CD4-positive, alpha-beta memory T cell (primary cell): Measurements from ENCODE around the gene AMN. TPM values are rescaled to one million over a fixed set of nuclear protein-coding genes. Genes with fewer than 3 reads are reported as not detected.

Experiments
- CTCF ChIA-PET: fragments of 350-600 bp; sonication (Branson Sonifier 250); formaldehyde crosslinking; loops from one replicate; lab custom pipeline; 2021; ENCODE audit warnings: inconsistent platforms; ENCODE audit not compliant: partially characterized antibody; lab: Charles Lee
- POLR2A ChIA-PET: fragments of 350-600 bp; sonication (Branson Sonifier 250); formaldehyde crosslinking; loops from one replicate; lab custom pipeline; 2021; ENCODE audit not compliant: partially characterized antibody; lab: Charles Lee
- DNase-seq, 5 donors: peaks; one replicate each; pipeline versions ENCODE4 v3.0.0 to v3.0.0-alpha.2; 2020 to 2022; ENCODE audit warnings: mixed read lengths in 1 of 5
- H3K27ac ChIP-seq: one replicate; pipeline ENCODE4 v1.7.0; 2013; ENCODE audit warnings: low read depth, low read length
- H3K27me3 ChIP-seq: 2 replicates; pipeline ENCODE4 v1.7.0; 2013; ENCODE audit warnings: mild to moderate bottlenecking, low read length, moderate library complexity; ENCODE audit not compliant: insufficient read depth
- H3K36me3 ChIP-seq: 2 replicates; pipeline ENCODE4 v1.7.0; 2013; ENCODE audit warnings: mild to moderate bottlenecking, low read length, moderate library complexity; ENCODE audit not compliant: insufficient read depth
- H3K4me1 ChIP-seq: 2 replicates; pipeline ENCODE4 v1.7.0; 2013; ENCODE audit warnings: mild to moderate bottlenecking, low read length, moderate library complexity; ENCODE audit not compliant: insufficient read depth
- H3K4me3 ChIP-seq, 2 donors: one replicate each; pipeline ENCODE4 v1.7.0; 2013; ENCODE audit warnings: low read length in 2 of 2, mild to moderate bottlenecking in 1 of 2
- H3K9me3 ChIP-seq, 2 donors: one replicate each; pipeline ENCODE4 v1.7.0; 2013; ENCODE audit warnings: low read length in 2 of 2, control low read depth in 1 of 2; ENCODE audit not compliant: control insufficient read depth in 1 of 2
- H3K27ac Mint-ChIP-seq, 7 donors: one replicate each; pipeline ENCODE4 v1.8.0; 2020 to 2021; ENCODE audit warnings: mixed read lengths in 7 of 7, mild to moderate bottlenecking in 6 of 7, inconsistent platforms in 3 of 7, moderate library complexity in 3 of 7
- H3K27me3 Mint-ChIP-seq, 2 donors: one replicate each; pipeline ENCODE4 v1.8.0; 2020 to 2021; ENCODE audit warnings: mixed read lengths in 2 of 2
- H3K36me3 Mint-ChIP-seq, 2 donors: one replicate each; pipeline ENCODE4 v1.8.0; 2020 to 2021; ENCODE audit warnings: mixed read lengths in 2 of 2, inconsistent platforms in 1 of 2, mild to moderate bottlenecking in 1 of 2
- H3K4me1 Mint-ChIP-seq, 4 donors: one replicate each; pipeline ENCODE4 v1.8.0; 2020 to 2021; ENCODE audit warnings: mixed read lengths in 4 of 4, mild to moderate bottlenecking in 1 of 4
- H3K4me3 Mint-ChIP-seq, 8 donors: one replicate each; pipeline ENCODE4 v1.8.0; 2020 to 2021; ENCODE audit warnings: mixed read lengths in 8 of 8, mild to moderate bottlenecking in 7 of 8, moderate library complexity in 6 of 8, inconsistent platforms in 3 of 8
- H3K9me3 Mint-ChIP-seq, 8 donors: one replicate each; pipeline ENCODE4 v1.8.0; 2020 to 2021; ENCODE audit warnings: mixed read lengths in 8 of 8, mild to moderate bottlenecking in 5 of 8, inconsistent platforms in 3 of 8, moderate library complexity in 1 of 8
- intact Hi-C: fragments of 100-400 bp; cut with micrococcal nuclease; formaldehyde crosslinking; loops from one replicate; pipeline ENCODE4 v1.15.1; 2023
- polyA plus RNA-seq, 2 donors: library from polyadenylated mRNA; unstranded; fragments of 300-500 nt; fragmentation: Illumina TruSeq; gene quantifications; one replicate each; pipeline ENCODE4 v1.2.3, GENCODE V29; 2021
- total RNA-seq, 2 experiments: library from RNA; stranded (reverse); gene quantifications; one replicate each; pipeline ENCODE4 v1.2.3, GENCODE V29; 2021

Gene AMN
- total and polyA plus RNA-seq, 4 experiments from 2014 or later, result 0.77 to 7.1 (median 3.6) TPM

- Histone ChIP-seq H3K4me1 (no peaks in the 10 kb centered on the region), H3K27me3 (no peaks in the 10 kb centered on the region), H3K27ac (no peak overlapping the region), H3K9me3 (no peaks in the 10 kb centered on the region), H3K4me3 (no peak overlapping the region), H3K36me3 (no peaks in the 10 kb centered on the region)
- intact Hi-C loops, result no loop called here
- H3K4me1 Mint-ChIP-seq, result no peaks in the 10 kb centered on the region
- no peak overlapping the region for H3K4me3 Mint-ChIP-seq
- no peak for DNase-seq
- H3K9me3 Mint-ChIP-seq, result no peaks in the 10 kb centered on the region
- H3K36me3 Mint-ChIP-seq, result peaks cover 9 to 25% of the 10 kb centered on the region in 2 donors
- POLR2A ChIA-PET, result no interaction called here
- CTCF ChIA-PET, result interaction anchor here (1.9 kb wide), 1 partner anchor 10 kb away, joined by 4 read pairs; no protein-coding TSS in a partner anchor
- H3K27me3 Mint-ChIP-seq, result peaks cover 0 to 1% of the 10 kb centered on the region in 2 donors
- H3K27ac Mint-ChIP-seq, result no peak overlapping the region
Observed at GRCh38 chr14:102975662-102976061, 53.2 kb downstream of the AMN start.

GRCh38 chr14:102977475-102977874 lies 55.0 kb downstream of the AMN start:
- ChIA-PET CTCF (no interaction called here), POLR2A (no interaction called here)
- Histone ChIP-seq H3K27ac (no peak overlapping the region), H3K27me3 (no peaks in the 10 kb centered on the region), H3K4me3 (no peak overlapping the region), H3K4me1 (no peaks in the 10 kb centered on the region), H3K9me3 (no peaks in the 10 kb centered on the region), H3K36me3 (no peaks in the 10 kb centered on the region)
- H3K9me3 Mint-ChIP-seq, result peaks cover 0 to 1% (median 0%) of the 10 kb centered on the region in 8 donors
- intact Hi-C loops, result no loop called here
- H3K36me3 Mint-ChIP-seq, result peaks cover 7 to 16% of the 10 kb centered on the region in 2 donors
- H3K27ac Mint-ChIP-seq, result no peak overlapping the region
- H3K4me1 Mint-ChIP-seq, result no peaks in the 10 kb centered on the region
- H3K4me3 Mint-ChIP-seq, result no peak overlapping the region
- peaks cover 1 to 3% of the 10 kb centered on the region in 2 donors for H3K27me3 Mint-ChIP-seq
- no peak for DNase-seq

GRCh38 chr14:102979406-102979805 lies 56.9 kb downstream of the AMN start:
- Histone ChIP-seq H3K36me3 (no peaks in the 10 kb centered on the region), H3K27me3 (no peaks in the 10 kb centered on the region), H3K9me3 (no peaks in the 10 kb centered on the region), H3K4me3 (no peak overlapping the region), H3K4me1 (no peaks in the 10 kb centered on the region), H3K27ac (no peak overlapping the region)
- Mint-ChIP-seq H3K4me1 (no peaks in the 10 kb centered on the region), H3K27ac (no peak overlapping the region), H3K36me3 (peaks cover 8 to 10% of the 10 kb centered on the region in 2 donors), H3K9me3 (peaks cover 0 to 1% (median 0%) of the 10 kb centered on the region in 8 donors), H3K4me3 (no peak overlapping the region), H3K27me3 (peaks cover 0 to 5% of the 10 kb centered on the region in 2 donors)
- ChIA-PET POLR2A (no interaction called here), CTCF (no interaction called here)
- no peak for DNase-seq
- intact Hi-C loops, result no loop called here

- H3K27ac Mint-ChIP-seq, result no peak overlapping the region
- CTCF ChIA-PET, result no interaction called here
- POLR2A ChIA-PET, result no interaction called here
- H3K9me3 Mint-ChIP-seq, result peaks cover 0 to 1% (median 0%) of the 10 kb centered on the region in 8 donors
- Histone ChIP-seq H3K9me3 (no peaks in the 10 kb centered on the region), H3K4me1 (no peaks in the 10 kb centered on the region), H3K36me3 (no peaks in the 10 kb centered on the region), H3K27me3 (no peaks in the 10 kb centered on the region), H3K4me3 (no peak overlapping the region), H3K27ac (no peak overlapping the region)
- H3K36me3 Mint-ChIP-seq, result peaks cover 8 to 16% of the 10 kb centered on the region in 2 donors
- no peaks in the 10 kb centered on the region for H3K4me1 Mint-ChIP-seq
- peaks cover 0 to 5% of the 10 kb centered on the region in 2 donors for H3K27me3 Mint-ChIP-seq
- H3K4me3 Mint-ChIP-seq, result no peak overlapping the region
- intact Hi-C loops, result no loop called here
- DNase-seq, result no peak
Observed at GRCh38 chr14:102980409-102980810, 57.9 kb downstream of the AMN start.

Other genes starting within 250 kb of the AMN start
- 10 to 100 TPM; 43.4 to 44.8 TPM for gene TRAF3, start 145.2 kb upstream of the AMN start, total RNA-seq
- gene TRAF3, start 145.2 kb upstream of the AMN start, polyA plus RNA-seq, result 10 to 100 TPM; 14.9 to 21.0 TPM
- gene CDC42BPB, start 134.9 kb downstream of the AMN start, total RNA-seq, result 1 to 10 TPM; 7.5 to 8.4 TPM
- gene CDC42BPB, start 134.9 kb downstream of the AMN start, polyA plus RNA-seq, result under 1 TPM; 0.02 to 0.80 TPM
- not detected for gene LBHD2, start 161.5 kb downstream of the AMN start, total RNA-seq
- gene LBHD2, start 161.5 kb downstream of the AMN start, polyA plus RNA-seq, result not detected
- not detected for gene EXOC3L4, start 172.1 kb downstream of the AMN start, total RNA-seq
- not detected for gene EXOC3L4, start 172.1 kb downstream of the AMN start, polyA plus RNA-seq
- 1 to 10 TPM; 5.1 to 5.8 TPM for gene TNFAIP2, start 200.8 kb downstream of the AMN start, total RNA-seq
- not detected for gene TNFAIP2, start 200.8 kb downstream of the AMN start, polyA plus RNA-seq